Ovary (tissue), 3 donors: ENCODE results near the gene SORL1.

Experiments
- CTCF ChIP-seq, 3 donors: fragments of 450-650 bp in 2 of 3; fragments of 200-600 bp in 1 of 3; IDR thresholded peaks; one replicate each; pipeline versions ENCODE4 v1.5.1 to v1.8.0; 2016 to 2022; ENCODE audit warnings: antibody characterized with exemption in 3 of 3, mild to moderate bottlenecking in 1 of 3
- EP300 ChIP-seq: sonication (generic); formaldehyde crosslinking; IDR thresholded peaks from one replicate; pipeline ENCODE4 v1.6.1; 2017; ENCODE audit warnings: antibody characterized with exemption
- POLR2A ChIP-seq: fragments of 450-650 bp; IDR thresholded peaks from one replicate; pipeline ENCODE4 v1.6.1; 2017; ENCODE audit warnings: antibody characterized with exemption, mild to moderate bottlenecking, moderate library complexity
- donor health status: DM: no; HTN: no; CAD: no.

GRCh38 chr11:121626507-121626875 lies 174.4 kb downstream of the SORL1 start:
- TF ChIP-seq EP300 = no peak
- TF ChIP-seq CTCF (IDR thresholded peaks at IDR 0.05) = no peak
- TF ChIP-seq POLR2A = no peak
